Psoas muscle (tissue), 8 donors: Measurements from ENCODE around the gene TRAPPC1. TPM values are rescaled to one million over a fixed set of nuclear protein-coding genes. Genes with fewer than 3 reads are reported as not detected.

Experiments
- ATAC-seq, 4 donors: fragments of 200-7000 bp; cut with Tn5 transposase; one replicate each; pipeline ENCODE4 v1.9.1; 2020; ENCODE audit warnings: moderate library complexity in 3 of 4, mild to moderate bottlenecking in 2 of 4
- DNase-seq, 2 donors: peaks; one replicate each; pipeline ENCODE4 v3.0.0-alpha.2; 2020
- H3K27ac ChIP-seq: fragments of 200-600 bp; one replicate; pipeline ENCODE4 v1.8.0; 2022
- H3K27me3 ChIP-seq, 3 donors: fragments of 200-600 bp in 1 of 3; one replicate each; pipeline versions ENCODE4 v1.6.1 to v1.8.0; 2013 to 2022; ENCODE audit warnings: low read length in 2 of 3, mild to moderate bottlenecking in 2 of 3, moderate library complexity in 1 of 3; ENCODE audit not compliant: insufficient read depth in 3 of 3
- H3K36me3 ChIP-seq, 2 donors: fragments of 200-600 bp in 1 of 2; one replicate each; pipeline versions ENCODE4 v1.6.1 to v1.8.0; 2013 to 2022; ENCODE audit warnings: low read depth in 1 of 2, mild to moderate bottlenecking in 1 of 2, moderate library complexity in 1 of 2; ENCODE audit not compliant: insufficient read depth in 1 of 2
- H3K4me1 ChIP-seq: fragments of 200-600 bp; one replicate; pipeline ENCODE4 v1.8.0; 2022
- H3K4me3 ChIP-seq: fragments of 200-600 bp; one replicate; pipeline ENCODE4 v1.8.0; 2022; ENCODE audit warnings: mild to moderate bottlenecking
- H3K9me3 ChIP-seq: fragments of 200-600 bp; one replicate; pipeline ENCODE4 v1.8.0; 2022
- CTCF ChIP-seq: fragments of 200-600 bp; IDR thresholded peaks from one replicate; pipeline ENCODE4 v1.8.0; 2022; ENCODE audit warnings: antibody characterized with exemption
- whole genome bisulfite sequencing, 3 donors: extraction: QIAGEN DNeasy Blood & Tissue Kit; methylation state at CpG; one replicate each; pipeline versions ENCODE4 v1.1.6 to v1.1.7; 2013; 5-methylcytosine and 5-hydroxymethylcytosine counted together
- intact Hi-C, 2 donors: fragments of 100-400 bp; cut with DNase I; formaldehyde crosslinking; loops; one replicate each; pipeline versions ENCODE4 v1.11.0 to v1.14.2; 2022
- polyA plus RNA-seq, 3 donors: library from polyadenylated mRNA; stranded (reverse); fragments of 200-250 nt; gene quantifications; one replicate each; pipeline ENCODE4 v1.2.3, GENCODE V29; 2013
- total RNA-seq, 4 donors: library from RNA; stranded (reverse); fragmentation: NEBNext Ultra II Directional in 2 of 4; extraction: Animal tissue kit (Norgen Biotek cat#: 25700) in 2 of 4; gene quantifications; one replicate each; pipeline versions ENCODE4 v1.2.1 to v1.2.4, GENCODE V29; 2021 to 2023
- donor health status: healthy with polysubstance abuse.
- donor health status: DM: no; HTN: no; CAD: no; lungs with moderate emphysema.
- donor health status: Bipolar disorder and iron deficiency.
- donor health status: healthy.
- donor health status: DM: yes; HTN: yes; CAD: no.
- donor health status: DM: no; HTN: no; CAD: no.
- donor health status: DM: no; HTN: no; CAD: no.
- donor health status: DM: yes; HTN: yes; CAD: no.

The TRAPPC1 gene
- total and polyA plus RNA-seq, 7 donors, result 47.7 to 84.9 (median 76.1) TPM

DNA sequence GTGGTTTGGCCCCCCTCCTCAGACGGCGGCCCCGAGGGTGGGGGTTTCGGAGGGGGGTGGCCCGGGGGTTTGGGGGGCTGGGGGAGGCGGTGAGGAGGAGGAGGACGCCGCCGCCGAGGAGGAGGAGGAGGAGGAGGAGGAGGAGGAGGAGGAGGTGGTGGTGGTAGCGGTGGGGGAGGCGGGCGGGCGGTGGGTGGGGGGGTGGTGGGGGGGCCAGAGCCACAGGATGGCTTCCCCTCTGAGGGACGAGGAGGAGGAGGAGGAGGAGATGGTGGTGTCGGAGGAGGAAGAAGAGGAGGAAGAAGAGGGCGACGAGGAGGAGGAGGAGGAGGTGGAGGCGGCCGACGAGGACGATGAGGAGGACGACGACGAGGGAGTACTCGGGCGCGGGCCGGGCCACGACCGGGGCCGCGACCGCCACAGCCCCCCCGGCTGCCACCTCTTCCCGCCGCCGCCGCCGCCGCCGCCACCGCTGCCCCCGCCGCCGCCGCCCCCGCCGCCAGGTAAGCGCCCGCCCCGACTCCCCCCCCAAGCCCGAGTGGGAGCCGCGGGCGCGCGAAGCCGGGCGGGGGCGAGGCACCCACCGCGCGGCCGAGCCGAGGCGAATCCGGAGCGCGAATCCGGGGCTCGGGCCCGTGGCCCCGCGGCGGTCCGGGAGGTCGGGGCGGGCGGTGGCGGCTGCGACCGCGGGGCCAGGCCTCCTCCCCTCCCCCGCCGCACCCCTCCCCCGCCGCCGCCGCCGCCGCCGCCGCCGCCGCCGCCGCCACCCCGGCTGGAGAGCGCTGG is 47.0 kb downstream of the TRAPPC1 start:
- no peak for TF ChIP-seq CTCF
- Histone ChIP-seq H3K4me3 (peak overlapping the region; percentile 81), H3K27me3 (peaks cover 0 to 51% (median 2%) of the 10 kb centered on the region in 3 donors), H3K27ac (peak overlapping the region; percentile 66), H3K9me3 (no peaks in the 10 kb centered on the region), H3K36me3 (no peaks in the 10 kb centered on the region), H3K4me1 (peaks cover 41% of the 10 kb centered on the region)
- WGBS, 3 donors, result 3 to 10% (median 9%) methylated on average over 15 to 76 of the region's 100 CpGs
- ATAC-seq (no peak), DNase-seq (peak in 1 of 2 donors; percentile 24)
- intact Hi-C loops, result no loop called here

DNA sequence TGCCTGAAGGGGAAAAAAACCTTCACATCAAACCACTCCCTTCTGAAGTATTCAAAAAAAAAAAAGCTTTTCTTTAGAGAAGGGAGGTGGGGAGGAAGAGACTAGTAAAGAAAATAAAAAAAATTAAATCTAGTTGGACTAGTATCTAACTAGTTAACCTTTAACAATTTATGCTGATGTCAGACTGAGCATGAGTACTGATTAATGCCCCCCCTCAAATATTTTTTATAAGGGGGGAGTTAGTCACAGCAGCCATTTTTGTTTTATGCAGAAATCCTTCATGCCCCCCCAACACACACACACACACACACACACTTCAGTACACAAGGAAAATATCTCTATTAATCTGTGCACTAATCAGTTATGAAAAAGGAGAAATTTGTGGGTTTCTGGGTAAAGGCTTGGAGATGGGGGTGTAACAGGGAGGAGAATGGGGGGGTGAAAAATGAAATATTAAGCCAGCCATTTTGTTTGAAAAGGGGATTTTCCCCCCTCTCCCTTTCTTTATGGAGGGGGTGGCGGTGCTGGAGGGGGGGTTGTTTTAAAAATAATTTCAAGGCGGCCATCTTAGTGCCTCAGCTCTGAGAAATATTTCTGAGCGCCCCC is 47.9 kb downstream of the TRAPPC1 start:
- H3K27me3 ChIP-seq, result peaks cover 0 to 51% (median 4%) of the 10 kb centered on the region in 3 donors
- H3K9me3 ChIP-seq, result no peaks in the 10 kb centered on the region
- H3K36me3 ChIP-seq, result no peaks in the 10 kb centered on the region
- ATAC-seq, result no peak
- H3K4me1 ChIP-seq, result peaks cover 33% of the 10 kb centered on the region
- H3K27ac ChIP-seq, result no peak overlapping the region
- TF ChIP-seq CTCF, result no peak
- intact Hi-C loops, result no loop called here
- DNase-seq, result no peak
- peak overlapping the region; percentile 81 for H3K4me3 ChIP-seq
- WGBS, 3 donors, result 21 to 31% (median 21%) methylated on average over 3 of the region's 3 CpGs

DNA sequence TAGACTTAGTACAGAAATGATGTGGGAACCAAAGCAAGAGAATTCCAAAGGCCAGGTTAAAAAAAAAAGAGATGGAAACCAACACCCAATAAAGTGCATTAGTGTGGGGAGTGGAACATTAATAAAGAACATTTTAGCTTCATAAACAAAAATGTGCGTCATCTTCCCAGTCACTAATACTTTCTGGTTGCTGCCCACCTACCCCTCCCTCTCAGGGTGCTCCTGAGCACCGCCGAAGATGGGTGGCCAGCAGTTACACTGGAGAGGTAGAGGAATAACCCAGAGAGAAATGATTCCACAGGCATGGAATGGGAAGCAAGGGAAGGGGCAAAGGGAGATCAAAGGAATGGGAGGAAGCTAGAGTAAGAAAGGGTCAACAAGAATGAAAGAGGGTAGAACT is 49.1 kb downstream of the TRAPPC1 start:
- no peak for ATAC-seq

DNA sequence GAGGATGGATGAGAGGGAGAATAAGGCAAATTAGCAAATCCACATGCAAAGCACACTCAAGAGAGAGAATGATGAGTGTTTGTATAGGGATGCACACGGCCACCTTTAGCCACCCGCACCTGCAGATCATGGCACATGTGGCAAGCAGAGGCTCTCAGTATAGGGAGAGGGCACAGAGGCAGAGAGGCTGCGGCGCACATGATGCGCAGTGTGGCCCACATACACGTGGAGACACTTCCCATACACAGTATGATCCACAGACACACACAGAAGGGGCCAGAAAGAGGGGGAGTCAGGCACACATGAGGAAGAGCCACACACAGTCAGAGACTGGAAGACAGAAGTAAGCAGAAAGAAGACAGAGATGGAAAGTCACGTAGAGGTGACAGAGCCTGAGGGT is 49.7 kb downstream of the TRAPPC1 start:
- no peaks in the 10 kb centered on the region for H3K36me3 ChIP-seq
- DNase-seq (no peak), ATAC-seq (no peak)
- peaks cover 0 to 59% (median 4%) of the 10 kb centered on the region in 3 donors for H3K27me3 ChIP-seq
- WGBS, 3 donors, result 59 to 75% (median 70%) methylated on average over 7 of the region's 7 CpGs
- intact Hi-C loops, result no loop called here
- no peak for TF ChIP-seq CTCF
- H3K4me3 ChIP-seq, result no peak overlapping the region
- H3K4me1 ChIP-seq, result peaks cover 17% of the 10 kb centered on the region
- H3K27ac ChIP-seq, result no peak overlapping the region
- H3K9me3 ChIP-seq, result no peaks in the 10 kb centered on the region

More for the DNA sequence above, 49.1 kb downstream of the TRAPPC1 start:
- WGBS, 3 donors, result 74 to 91% (median 78%) methylated on average over 3 of the region's 3 CpGs
- Histone ChIP-seq H3K27me3 (peaks cover 0 to 56% (median 4%) of the 10 kb centered on the region in 3 donors), H3K27ac (no peak overlapping the region), H3K4me3 (no peak overlapping the region), H3K9me3 (no peaks in the 10 kb centered on the region), H3K4me1 (peaks cover 22% of the 10 kb centered on the region), H3K36me3 (no peaks in the 10 kb centered on the region)
- no peak for DNase-seq
- TF ChIP-seq CTCF, result no peak
- intact Hi-C loops, result no loop called here
